Activated CD4-positive, alpha-beta T cell treated with anti-CD3 and anti-CD28 coated beads, Interleukin-2, amount 50 U/mL, for 4 hours (primary cell): ENCODE data around the gene OR8D2.

ENCODE experiments used
- DNase-seq, 2 experiments: peaks; one replicate each; pipeline ENCODE4 v3.0.0-alpha.2; 2020

OR8D2 gene, protein sequence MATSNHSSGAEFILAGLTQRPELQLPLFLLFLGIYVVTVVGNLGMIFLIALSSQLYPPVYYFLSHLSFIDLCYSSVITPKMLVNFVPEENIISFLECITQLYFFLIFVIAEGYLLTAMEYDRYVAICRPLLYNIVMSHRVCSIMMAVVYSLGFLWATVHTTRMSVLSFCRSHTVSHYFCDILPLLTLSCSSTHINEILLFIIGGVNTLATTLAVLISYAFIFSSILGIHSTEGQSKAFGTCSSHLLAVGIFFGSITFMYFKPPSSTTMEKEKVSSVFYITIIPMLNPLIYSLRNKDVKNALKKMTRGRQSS

DNA sequence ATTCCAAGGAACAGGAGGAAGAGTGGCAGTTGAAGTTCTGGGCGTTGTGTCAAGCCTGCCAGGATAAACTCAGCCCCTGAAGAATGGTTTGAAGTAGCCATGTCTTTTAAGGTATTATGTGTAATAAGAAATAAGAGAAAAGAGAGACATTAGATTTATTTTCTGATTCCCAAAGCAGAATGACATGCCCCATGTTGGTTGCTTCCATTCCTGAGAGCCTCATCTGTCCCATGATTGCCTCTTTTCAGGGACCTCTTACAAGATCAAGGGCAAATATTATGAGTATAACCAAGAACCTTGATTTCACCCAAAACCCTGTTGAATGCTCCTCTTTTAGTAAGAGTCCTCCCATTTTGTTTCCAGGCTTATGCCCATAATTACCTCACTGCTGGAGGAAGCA, at the start of gene OR8D2:
Gene OR8D2 (minus strand): TSS at position 101 of the 400 bp plus-strand sequence. CDS start 0 bp downstream, at position 101.
- DNase-seq: no peak

DNA sequence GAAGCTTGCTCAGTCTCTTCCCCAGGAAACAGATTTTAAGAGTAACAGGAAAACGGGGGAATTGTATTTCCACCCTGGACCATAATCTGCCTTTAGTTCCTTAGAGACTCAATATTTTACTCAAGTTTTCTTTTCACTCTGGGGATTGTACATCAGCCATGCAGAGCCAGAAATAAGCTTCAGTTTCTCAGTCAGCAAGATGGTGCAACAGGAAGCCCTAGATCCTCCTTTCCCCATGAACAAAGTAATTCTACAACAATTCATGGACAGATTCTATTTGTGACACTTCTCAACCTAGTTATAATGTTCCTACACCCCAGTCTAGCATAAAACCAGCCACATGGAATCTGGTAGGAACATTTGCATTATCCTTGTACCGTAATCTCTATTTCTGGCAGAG, 39.6 kb upstream of the OR8D2 start:
- no peak for DNase-seq

DNA sequence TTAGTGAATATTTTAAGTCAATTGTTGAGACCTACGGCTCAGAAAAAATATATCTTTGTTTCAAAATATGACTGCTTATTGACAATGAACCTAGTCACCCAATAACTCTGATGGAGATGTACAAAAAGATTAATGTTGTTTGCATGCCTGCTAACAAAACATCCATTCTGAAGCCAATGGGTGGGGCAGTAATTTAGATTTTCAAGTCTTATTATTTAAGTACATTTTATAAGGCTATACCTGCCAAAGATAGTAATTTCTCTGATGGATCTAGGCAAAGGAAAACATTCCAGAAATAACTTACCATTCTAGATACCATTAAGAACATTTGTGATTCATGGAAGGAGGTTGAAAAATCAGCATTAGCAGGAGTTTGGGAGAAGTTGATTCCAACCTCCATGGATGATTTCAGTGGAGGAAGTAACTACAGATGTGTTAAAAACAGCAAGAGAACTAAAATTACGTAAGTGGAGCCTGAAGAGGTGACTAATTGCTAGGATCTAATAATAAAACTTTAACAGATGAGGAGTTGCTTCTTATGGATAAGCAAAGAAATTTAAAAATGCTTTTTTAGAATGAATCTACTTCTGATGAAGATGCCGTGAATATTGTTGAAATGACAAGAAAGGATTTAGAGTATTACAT, 26.4 kb upstream of the OR8D2 start:
- no peak for DNase-seq

DNA sequence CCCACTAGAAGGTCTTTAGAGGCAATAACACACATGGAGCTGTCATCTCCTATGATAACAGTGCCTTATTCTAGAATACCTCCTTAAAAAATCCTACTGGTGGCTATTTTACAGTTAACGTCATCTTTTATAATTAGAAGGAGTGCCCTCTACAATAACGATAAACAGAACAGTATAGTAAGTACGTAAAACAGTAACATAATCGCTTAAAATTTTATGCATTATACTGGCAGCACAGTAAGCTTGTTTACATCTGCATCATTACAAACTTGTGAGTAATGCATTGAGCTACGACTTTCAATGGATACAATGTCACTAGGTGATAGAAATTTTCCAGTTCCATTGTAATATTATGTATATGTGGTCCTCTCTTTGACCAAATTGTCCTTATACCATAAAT, 24.3 kb upstream of the OR8D2 start:
- no peak for DNase-seq

DNA sequence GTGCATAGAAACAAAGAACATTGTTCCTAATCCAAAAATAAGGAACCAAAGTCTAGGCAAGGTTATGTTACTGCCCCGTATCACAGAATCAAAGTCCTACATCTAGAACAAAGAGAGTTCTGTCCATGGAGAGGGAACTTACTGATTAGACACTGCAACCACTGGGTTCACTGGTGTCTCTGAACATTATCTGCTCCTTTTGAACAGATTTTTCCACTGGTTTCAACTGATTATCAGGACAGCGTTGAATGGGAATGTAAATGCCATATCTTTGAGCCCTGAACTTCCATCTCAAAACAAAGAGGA, 20.1 kb upstream of the OR8D2 start:
- DNase-seq: no peak

DNA sequence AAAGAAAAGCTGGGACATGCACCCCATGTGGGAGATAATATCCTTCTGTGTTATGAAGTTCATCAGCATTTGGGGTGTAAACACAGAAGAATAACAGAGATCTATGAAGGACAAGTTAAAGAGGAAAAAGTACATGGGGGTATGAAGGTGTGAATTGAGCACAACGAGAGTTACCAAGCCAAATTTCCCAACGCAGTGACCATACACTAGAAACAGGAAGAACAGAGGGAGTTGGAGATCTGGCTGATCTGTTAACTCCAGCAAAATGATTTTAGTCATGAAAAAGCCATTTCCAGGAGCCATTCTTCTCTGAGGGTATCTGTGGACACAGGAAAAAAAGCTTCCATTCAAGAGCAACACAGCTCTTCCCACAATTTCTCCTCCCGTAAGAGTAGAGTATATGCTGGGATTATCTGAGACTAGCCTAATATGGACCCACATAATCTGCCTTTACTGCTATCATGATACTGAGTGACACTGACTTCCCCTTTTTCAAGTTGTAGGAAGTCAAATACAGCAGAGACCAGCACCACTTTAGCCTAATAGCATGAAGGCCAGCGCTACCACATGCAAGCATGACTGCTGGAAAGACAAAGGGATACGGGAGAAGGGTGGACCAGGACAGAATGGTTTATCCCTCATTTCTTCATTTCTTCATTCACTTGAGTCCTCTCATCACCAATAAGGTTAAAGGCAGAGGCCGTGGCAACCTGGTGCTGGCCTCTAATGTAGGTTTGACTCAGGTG, 19.6 kb upstream of the OR8D2 start:
- DNase-seq: no peak

DNA sequence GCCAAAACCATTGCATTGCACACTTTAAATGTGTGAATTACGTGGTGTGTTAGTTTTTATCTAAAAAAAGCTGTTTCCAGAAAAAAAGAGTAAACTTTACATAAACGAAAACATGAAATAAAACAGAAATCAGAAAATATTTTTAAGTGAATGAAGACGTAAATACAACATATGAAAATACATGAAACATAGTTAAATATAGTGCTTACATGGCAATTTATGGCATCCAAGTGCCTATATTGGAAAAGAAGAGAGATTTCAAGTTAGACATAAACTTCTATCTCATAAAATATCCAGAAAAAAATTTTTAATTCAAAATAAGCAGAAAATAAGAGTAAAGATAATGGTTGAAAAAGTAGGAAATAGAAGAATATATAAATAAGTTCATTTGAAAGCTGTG, 11.9 kb upstream of the OR8D2 start:
- DNase-seq: no peak

DNA sequence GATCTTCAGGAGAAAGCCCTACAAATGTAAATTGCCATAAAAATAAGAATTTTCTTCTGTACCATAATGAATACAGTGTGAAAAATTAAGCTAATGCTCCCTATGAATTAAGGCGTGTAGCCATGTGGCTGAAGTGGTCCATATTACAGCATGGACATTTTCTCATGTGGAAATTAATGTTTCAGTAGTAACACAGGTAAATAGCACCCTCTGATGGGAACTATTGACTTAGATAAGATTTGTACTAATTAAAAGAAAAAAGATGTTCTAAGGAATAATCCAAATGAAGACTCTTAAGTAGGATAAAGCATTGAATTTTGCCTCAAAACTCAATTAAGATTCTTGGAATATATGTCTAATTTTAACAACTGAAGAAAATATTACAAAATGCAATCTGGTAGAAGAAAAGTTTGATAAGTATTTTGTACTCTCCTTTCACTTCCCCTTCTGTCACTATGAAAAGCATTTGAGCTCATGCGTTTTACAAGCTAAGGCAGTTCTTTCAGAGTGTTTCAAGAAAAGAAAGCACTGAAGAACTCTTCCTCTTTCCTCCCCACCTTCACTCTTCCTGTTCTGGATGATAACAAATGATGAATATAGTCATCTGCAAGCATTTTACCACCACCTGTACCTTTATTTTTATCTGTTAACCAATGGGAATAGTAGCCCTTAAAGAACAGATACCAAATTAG, 9.9 kb upstream of the OR8D2 start:
- no peak for DNase-seq

DNA sequence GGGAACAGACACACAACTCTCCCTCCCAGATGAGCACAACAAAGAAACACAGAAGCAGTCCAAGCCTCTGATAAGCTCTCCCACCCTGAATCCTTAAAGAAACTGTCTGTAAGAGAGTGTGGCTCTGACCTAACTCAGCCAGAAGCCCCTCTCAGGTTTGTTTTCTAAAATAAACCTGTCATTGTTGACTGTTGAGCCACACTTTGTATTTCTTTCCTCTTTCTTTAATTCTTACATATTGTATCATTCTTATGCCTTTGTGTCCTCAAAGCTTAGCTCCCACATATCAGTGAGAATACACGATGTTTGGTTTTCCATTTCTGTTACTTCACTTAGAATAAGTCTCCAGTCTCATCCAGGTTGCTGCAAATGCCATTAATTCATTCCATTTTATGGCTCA, 7.8 kb upstream of the OR8D2 start:
- no peak for DNase-seq

DNA sequence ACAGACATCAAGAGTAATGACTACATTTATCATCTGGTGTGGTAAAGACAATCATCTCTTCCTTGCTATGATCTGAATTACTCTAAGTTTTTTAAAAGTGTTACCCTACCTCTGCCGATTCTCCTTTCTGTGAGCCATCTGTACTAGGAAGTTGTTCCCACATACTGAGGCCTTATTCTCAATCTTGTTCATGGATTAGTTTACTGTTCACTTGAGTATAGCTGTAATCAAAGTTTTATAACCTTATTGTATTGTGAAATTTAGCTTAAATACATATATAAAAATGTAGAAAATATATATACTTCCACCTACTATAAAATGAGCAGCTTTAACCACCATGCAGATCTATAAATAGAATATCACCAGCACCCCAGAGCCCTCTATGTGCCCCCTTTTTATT, 2.4 kb upstream of the OR8D2 start:
- DNase-seq: no peak

DNA sequence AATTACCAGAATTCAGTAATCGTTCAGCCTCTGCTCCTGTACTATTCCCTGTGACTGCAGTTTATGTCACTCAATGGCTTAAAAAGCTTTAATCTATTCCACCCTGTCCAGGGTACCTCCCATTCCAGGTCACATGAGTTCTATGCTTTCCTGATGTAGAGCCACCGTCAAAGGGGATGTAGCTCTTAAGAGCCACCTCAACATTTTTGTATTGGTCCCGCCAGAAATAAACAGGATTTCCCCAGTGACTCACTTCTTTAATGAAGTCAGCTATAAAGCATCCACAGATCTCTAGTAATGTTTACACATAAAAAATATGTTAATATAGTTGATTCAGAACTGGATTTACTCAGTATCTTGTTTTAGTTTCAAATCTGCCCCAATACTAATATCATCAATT, 4.9 kb downstream of the OR8D2 start:
- DNase-seq: no peak

DNA sequence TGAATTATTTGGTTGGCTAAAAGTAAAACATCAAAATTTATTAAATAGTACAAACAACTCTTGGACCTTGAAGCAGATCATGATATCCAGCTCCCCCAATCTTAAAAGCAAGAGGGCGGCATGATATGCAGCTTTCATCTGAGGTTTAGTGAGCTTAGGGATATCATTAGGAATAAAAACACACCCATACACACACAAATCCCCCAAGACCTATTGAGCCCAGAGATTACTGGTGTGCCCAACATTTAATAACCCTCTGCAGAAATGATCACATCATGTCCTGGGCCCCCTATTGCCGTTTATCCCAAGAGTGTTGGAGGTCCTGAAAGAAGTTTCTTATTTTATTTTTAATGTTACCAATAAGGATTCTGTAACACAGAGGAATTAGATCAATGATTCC, 6.1 kb downstream of the OR8D2 start, which contains the start of gene OR8D1:
Gene OR8D1 (minus strand): TSS at position 101 of the 400 bp plus-strand sequence. CDS start 3,183 bp downstream, outside the sequence.
- no peak for DNase-seq

DNA sequence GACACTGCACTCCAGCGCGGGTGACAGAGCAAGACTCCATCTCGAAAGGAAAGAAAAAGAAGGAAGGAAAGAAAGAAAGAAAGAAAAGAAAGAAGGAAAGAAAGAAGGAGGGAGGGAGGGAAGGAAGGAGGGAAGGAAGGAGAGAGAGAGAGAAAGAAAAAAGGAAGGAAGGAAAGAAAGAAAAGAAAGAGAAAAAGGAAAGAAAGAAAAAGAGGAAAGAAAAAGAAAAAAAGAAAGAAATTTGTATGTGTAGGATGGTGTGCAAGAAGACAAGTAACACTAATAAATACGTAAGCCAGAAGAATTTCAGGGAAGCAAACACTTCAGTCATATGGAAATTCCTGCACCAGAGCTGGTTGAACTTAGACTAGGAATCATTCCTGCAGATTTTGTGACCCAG, 6.9 kb downstream of the OR8D2 start:
- DNase-seq: no peak

DNA sequence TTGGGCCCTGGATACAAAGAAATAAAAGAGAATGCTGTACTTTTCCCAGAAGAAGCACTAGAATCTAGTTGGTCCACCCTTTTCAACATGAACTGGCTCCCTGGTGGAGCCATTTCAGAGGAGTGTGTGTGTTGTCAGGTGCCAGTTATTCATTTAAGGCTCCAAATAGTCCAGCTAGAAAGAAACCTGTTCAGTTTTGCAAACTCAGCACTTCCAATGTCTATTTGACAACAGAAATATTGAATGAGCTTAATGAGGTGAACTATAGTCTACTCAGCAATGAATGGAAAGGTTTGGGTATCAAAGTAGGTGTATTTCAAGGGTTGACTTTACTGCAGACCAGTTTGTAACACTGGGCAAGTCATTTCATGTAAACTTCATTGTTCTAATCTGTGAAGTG, 8.3 kb downstream of the OR8D2 start:
- no peak for DNase-seq

DNA sequence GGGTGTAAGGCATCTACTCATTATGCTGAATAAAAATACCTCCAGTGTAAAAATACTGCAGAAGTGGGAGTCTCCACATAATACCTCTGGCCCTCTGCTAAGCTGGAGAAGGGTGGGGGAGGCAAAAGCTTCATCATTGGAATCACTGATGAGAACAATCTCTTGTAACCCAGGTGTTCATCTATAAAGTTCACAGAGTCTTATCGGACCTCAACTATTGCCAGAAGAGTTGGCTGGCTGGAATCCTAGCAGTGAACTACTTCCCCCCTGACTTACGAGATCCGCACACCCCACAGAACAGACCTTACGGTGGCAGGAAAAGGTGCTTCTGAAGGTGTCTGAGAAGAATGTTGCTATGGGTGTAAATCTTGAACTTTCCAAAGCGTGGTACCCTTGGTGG, 8.7 kb downstream of the OR8D2 start:
- DNase-seq: no peak

DNA sequence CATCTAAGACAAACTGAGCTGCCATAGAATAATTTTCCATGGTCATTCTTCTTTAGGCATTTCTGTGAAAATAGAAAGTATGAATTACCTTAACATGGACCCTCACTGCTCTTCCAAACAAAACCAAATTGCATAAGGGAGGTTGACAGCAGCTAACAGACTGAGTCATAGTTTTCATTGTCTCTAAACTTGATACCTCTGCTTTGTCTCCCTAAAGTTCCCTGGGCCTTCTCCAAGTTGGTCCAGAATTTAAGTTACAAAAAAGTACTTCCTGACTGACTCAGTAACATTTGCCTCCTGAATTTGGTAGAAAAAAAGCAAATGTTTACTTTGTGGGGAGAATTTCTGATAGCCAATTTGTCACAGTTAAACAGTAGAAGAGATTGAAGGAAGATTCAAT, 9.3 kb downstream of the OR8D2 start:
- DNase-seq: no peak

DNA sequence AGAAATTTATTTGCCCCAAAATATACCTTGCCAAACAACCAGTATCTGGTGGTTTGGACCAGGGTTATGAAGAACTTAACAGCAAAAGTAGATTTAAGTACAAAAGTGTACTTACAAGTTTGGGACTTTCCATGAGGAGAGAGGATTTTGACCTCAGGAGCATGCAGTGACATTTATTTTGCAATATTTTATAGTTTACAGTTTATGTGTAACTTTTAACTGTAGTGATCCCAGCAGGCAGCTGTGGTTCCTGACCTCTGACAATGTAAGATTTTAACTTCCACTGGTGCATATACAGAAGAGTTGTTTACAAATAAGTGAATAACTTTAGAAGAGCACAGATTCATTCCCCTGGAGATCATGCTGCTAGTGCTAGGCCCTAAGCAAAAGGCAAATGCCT, 12.9 kb downstream of the OR8D2 start:
- no peak for DNase-seq

DNA sequence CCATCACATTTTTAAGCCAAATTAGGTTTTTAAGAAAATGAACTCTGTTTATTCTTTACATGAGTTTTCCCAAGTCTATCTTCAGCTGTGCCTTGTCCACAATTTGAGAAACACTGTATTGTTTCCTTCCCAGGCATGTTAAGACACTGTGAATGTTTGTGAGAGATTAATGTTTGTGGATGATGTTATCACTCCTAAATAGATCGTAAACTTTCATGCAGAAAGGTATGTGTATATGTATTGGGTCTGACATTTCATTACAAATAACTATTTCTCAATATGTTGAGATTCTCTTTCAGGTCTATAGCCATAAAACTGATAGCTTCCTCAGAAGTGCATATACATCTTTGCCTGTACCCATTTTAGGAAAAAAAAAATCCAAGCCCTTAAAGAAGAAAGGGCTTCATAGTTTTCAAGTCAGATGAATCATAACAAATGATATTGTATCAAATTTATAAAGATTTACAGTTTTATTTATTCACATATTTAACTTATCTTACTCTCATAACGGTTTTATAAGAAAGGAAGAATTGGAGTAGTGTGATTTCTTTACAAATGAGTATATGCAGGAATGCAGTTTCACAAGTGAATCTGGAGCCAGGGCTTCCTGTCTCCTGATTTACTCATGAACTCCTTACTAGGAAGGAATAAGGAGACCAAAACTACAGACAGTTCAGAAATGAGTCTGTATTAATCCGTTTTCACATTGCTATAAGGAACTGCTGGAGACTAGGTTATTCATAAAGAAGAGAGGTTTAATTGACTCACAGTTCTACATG, 17.5 kb downstream of the OR8D2 start:
- DNase-seq: no peak

DNA sequence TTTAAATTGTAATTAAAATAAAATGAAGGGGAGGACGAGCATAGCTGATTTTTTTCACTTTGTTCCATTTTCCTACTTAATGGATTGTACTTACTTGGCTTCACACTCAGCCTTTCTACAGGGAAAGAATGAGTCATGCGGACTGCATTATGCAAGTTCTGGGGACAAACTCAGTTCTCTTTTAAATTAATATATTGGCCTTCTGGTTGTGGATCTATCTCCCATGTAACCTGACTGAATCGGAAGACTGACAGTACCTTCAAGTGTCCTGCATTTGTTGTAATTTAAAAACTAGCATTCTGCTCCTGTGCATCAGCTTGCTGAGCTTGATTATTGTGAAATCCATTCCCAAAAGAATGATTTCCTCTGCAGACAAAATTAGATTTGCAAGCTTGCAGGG, 18.4 kb downstream of the OR8D2 start:
- no peak for DNase-seq

DNA sequence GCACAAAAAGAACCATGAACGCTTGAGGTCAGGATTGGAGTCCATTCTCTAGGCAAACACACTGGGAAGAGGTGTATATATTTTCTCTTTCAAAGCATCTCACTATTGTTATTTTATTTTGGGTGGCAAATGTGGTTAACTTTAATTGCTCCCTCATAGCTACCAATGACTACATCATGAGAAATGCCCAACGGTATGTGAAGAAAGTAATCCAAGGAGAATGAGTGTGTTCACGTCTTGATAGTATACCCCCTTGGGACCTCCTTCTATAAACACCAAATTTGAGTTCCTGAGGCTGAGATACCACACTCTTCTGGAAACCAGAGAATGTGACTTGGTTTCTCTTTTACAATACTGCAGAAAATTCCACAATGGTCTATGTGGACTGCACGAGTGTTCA, 22.1 kb downstream of the OR8D2 start:
- DNase-seq: no peak

DNA sequence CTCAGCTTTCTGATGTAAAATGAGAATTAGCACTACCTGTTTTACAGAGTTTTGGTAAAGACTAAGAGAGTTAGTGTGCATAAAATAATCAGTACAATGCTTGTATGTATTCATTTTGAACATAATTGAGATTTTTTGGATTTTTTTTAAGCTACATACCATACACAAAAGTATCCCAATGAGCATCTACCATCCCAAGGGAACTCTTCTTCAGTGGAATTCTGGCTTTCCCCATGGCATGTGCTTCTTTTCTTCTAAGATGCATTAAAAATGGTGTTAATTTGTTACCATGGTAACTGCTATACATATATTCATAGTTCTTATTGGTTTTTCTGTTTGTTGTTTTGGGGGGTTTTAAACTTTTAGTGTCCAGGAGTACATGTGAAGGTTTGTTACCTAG, 24.0 kb downstream of the OR8D2 start:
- no peak for DNase-seq

DNA sequence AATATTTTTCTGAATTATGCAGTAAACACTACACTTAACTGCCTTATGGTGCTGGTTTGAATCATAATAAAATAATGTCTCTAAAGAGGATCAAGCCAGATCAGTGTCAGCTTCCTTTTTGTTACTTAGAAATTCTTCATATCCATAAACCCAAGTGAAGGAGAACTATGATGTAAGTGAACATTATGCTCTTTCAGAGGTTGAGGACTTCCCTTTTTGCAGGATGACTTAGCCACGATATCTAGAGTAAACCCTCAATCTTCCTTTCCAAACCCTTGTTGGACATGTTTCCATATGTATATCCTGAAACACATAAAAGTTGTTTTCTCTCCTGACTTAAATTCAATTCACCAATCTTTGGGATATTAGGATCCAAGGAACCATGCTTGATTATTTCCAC, 25.3 kb downstream of the OR8D2 start:
- no peak for DNase-seq
